ENCODE data around the gene MAP7D1.

MAP7D1 gene

DNA sequence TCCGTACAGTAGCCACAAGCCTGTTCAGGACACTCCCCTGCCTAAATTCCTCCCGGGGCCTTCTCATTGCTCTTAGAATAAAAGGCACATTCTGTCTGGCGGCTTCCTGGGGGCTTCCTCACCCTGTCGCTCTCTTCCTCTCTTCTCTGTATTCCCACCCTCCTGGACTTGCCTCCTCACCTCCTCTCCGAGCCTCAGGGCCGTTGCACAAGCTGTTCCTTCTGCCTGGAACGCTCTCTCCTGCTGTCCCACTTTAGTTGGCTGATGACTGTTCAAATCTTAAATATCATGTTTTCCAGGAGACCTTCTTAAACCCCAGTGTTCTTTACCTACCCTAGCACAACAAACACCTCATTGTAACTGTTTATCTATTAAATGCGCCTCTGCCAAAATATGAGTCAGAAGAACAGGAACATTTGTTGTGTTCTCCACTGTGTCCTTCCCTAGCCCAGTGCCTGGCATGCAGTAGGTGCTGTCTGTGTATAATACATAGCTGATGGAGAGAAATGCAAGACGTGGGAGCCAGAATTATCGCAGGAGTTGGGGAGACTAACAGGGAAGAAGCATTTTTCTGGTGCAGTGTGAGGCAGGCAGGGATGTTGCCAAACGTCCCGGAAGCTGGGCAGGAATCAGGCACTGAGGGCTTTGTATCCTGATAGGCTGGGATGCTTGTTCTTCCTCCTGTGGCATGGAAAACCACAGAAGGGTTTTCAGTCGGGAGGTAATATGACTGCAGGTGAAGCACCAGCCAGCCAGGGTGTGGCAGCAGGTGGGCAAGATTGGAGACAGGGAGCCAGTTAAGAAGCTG lies 44.2 kb downstream of the MAP7D1 start:
- H3K9me3 ChIP-seq, result no peaks in the 10 kb centered on the region
- TF ChIP-seq, protein P1, sequence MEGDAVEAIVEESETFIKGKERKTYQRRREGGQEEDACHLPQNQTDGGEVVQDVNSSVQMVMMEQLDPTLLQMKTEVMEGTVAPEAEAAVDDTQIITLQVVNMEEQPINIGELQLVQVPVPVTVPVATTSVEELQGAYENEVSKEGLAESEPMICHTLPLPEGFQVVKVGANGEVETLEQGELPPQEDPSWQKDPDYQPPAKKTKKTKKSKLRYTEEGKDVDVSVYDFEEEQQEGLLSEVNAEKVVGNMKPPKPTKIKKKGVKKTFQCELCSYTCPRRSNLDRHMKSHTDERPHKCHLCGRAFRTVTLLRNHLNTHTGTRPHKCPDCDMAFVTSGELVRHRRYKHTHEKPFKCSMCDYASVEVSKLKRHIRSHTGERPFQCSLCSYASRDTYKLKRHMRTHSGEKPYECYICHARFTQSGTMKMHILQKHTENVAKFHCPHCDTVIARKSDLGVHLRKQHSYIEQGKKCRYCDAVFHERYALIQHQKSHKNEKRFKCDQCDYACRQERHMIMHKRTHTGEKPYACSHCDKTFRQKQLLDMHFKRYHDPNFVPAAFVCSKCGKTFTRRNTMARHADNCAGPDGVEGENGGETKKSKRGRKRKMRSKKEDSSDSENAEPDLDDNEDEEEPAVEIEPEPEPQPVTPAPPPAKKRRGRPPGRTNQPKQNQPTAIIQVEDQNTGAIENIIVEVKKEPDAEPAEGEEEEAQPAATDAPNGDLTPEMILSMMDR (IDR thresholded peaks at IDR 0.05), result no peak
- peak overlapping the region; percentile 19 for H3K27ac ChIP-seq
- H3K4me1 ChIP-seq (ENCODE audit: control insufficient read depth in 1 of 2, insufficient read depth in 1 of 2, low read depth in 1 of 2, low read length in 1 of 2), result peaks cover 29 to 32% of the 10 kb centered on the region in 2 experiments
- no peak overlapping the region for H3K4me3 ChIP-seq (ENCODE audit: low read depth in 1 of 2, low read length in 1 of 2)
- H3K36me3 ChIP-seq, result no peaks in the 10 kb centered on the region
- H3K27me3 ChIP-seq, result no peaks in the 10 kb centered on the region

DNA sequence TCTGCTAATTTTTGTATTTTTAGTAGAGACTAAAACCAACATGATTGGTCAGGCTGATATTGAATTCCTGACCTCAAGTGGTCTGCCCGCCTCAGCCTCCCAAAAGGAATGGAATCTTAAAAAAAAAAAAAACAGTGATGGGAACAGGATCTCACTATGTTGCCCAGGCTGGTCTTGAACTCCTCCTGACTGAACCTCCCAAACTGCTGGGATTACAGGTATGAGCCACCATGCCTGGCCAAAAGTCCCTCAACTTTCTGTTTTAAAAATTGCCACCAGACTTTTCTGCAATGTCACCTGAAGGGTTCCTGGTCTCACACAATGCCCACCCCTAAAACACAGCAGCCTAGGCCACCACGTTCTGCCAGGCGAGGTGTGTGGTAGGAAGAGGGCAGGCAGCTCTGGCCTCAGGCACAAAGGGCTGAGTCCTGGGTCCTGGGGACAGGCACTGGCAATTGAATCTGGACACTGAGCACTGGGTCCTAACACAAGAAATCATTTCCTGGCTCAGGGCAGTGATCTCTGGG lies 47.1 kb downstream of the MAP7D1 start:
- H3K4me3 ChIP-seq (ENCODE audit: low read depth in 1 of 2, low read length in 1 of 2), result peak overlapping the region in 1 of 2 experiments; percentile 27
- no peaks in the 10 kb centered on the region for H3K27me3 ChIP-seq
- TF ChIP-seq, protein P1 (IDR thresholded peaks at IDR 0.05), result no peak
- peak overlapping the region; percentile 97 for H3K27ac ChIP-seq
- peaks cover 29 to 32% of the 10 kb centered on the region in 2 experiments for H3K4me1 ChIP-seq (ENCODE audit: control insufficient read depth in 1 of 2, insufficient read depth in 1 of 2, low read depth in 1 of 2, low read length in 1 of 2)
- H3K9me3 ChIP-seq, result no peaks in the 10 kb centered on the region
- H3K36me3 ChIP-seq, result no peaks in the 10 kb centered on the region

DNA sequence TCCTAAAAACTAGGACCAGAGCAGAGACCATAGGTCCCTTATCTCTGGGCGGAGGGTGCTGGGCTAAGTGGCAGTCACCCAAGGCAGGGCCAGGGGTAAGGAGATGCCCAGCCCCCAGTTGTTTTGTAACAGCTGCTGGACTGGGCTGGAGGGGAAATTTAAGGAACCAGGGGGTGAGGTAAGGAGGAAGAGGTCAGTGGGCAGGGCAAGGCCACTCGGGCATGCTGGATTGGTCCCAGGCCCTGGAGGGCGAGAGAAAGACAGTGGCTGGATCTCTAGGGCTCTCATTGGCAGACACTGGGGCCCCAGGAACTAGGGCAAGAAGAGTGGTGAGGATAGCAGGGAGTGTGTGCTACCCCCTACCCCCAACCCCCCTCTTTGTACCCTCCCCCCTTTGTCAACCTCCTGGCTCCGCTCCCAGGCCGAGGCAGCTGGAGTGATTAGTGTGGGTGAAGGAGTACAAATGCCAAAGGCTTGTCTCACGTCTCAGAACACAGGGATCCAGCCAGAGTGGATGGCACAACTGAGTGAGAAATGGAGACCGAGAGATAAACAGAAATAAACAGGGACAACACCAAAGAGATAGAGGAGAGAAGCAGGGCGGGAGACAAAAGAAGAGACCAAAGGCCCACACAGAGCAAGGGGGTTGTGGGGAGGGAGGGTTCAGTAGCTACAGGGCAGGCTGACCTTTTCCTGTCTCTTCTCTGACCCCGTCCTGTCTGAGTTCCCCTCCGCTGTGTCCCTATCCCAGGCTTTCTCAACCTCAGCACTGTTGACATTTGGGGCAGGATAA lies 47.8 kb downstream of the MAP7D1 start:
- Histone ChIP-seq H3K27ac (peak overlapping the region; percentile 97), H3K9me3 (no peaks in the 10 kb centered on the region), H3K27me3 (no peaks in the 10 kb centered on the region), H3K36me3 (no peaks in the 10 kb centered on the region), H3K4me3 (ENCODE audit: low read depth in 1 of 2, low read length in 1 of 2) (peak overlapping the region in 1 of 2 experiments; percentile 27), H3K4me1 (ENCODE audit: control insufficient read depth in 1 of 2, insufficient read depth in 1 of 2, low read depth in 1 of 2, low read length in 1 of 2) (peaks cover 29 to 32% of the 10 kb centered on the region in 2 experiments)
- TF ChIP-seq, protein P1 (IDR thresholded peaks at IDR 0.05), result no peak

DNA sequence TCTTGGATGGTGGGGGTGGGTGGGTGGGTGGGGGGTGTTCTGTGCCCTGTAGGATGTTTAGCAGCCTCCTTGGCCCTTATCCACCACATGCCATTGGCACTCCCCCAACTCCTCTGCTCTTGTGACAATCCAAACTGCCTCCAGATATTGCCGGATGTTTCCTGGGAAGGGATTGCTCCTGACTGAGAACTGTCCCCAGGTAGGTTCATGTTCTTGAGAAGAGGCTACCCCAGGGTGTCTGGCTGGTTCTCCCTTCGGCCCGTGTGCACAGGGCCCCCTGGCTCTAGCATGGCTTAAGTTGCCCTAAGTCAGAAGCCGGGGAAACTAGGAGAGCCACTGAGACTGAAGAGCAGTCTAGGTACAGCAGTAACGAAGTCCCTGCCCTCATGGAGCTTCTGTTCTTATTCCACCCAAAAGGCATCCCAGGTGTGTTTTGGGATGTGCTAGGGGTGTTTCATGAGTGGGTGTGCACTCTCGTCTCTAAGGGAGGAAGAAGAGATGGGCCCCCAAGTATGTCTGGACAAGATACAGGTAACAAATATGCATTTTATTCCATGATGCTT lies 48.5 kb downstream of the MAP7D1 start:
- Histone ChIP-seq H3K9me3 (no peaks in the 10 kb centered on the region), H3K4me3 (ENCODE audit: low read depth in 1 of 2, low read length in 1 of 2) (peak overlapping the region in 1 of 2 experiments; percentile 27), H3K27me3 (no peaks in the 10 kb centered on the region), H3K36me3 (no peaks in the 10 kb centered on the region), H3K27ac (peak overlapping the region; percentile 97), H3K4me1 (ENCODE audit: control insufficient read depth in 1 of 2, insufficient read depth in 1 of 2, low read depth in 1 of 2, low read length in 1 of 2) (peaks cover 35 to 37% of the 10 kb centered on the region in 2 experiments)
- TF ChIP-seq, protein P1 (IDR thresholded peaks at IDR 0.05), result no peak

DNA sequence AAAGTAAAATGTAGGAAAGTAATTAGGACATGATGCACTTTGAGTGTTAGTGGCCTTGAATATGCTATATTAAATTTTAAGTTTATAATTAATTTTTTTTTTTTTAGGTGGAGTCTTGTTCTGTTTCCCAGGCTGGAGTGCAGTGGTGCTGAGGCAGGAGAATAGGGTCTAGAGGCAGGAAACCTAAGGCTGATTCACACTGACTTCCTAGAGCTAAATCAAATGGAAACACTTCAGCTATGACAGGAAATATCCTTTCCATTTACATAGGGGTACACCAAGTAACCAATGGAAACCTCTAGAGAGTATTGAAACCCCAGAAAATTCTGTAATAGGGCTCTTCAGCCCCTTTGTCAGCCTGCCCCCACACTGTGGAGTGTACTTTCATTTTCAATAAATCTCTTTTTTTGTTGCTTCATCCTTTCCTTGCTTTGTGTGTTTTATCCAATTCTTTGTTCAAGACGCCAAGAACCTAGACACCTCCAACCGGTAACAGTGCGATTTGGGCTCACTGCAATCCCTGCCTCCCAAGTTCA lies 50.4 kb downstream of the MAP7D1 start:
- H3K4me1 ChIP-seq (ENCODE audit: control insufficient read depth in 1 of 2, insufficient read depth in 1 of 2, low read depth in 1 of 2, low read length in 1 of 2), result peaks cover 38 to 39% of the 10 kb centered on the region in 2 experiments
- TF ChIP-seq, protein P1 (IDR thresholded peaks at IDR 0.05), result no peak

More for the DNA sequence above, 50.4 kb downstream of the MAP7D1 start:
- H3K36me3 ChIP-seq, result no peaks in the 10 kb centered on the region
- H3K4me3 ChIP-seq (ENCODE audit: low read depth in 1 of 2, low read length in 1 of 2), result no peak overlapping the region
- no peaks in the 10 kb centered on the region for H3K27me3 ChIP-seq
- no peak overlapping the region for H3K27ac ChIP-seq
- no peaks in the 10 kb centered on the region for H3K9me3 ChIP-seq

Measured in neutrophil (primary cell).